GM21360 (cell line): ENCODE measurements around the gene SAMD10.
A peak's percentile ranks its signal among the peaks of the same experiment; 100 is the strongest.
"Not testable (repeated sequence)": the region's sequence is repeated elsewhere in the genome, so short reads cannot be mapped to it uniquely, and the experiment has no call there.

Source experiments
- ATAC-seq: cut with Tn5 transposase; IDR thresholded peaks from one replicate; pipeline ENCODE4 v1.9.1; 2021; ENCODE audit warnings: mild to moderate bottlenecking, moderate library complexity; ENCODE audit not compliant: unreplicated experiment

The SAMD10 gene

GRCh38 chr20:64003960-64004725 lies 24.7 kb upstream of the SAMD10 start:
- ATAC-seq = no peak

- no peak for ATAC-seq
These were observed 22.2 kb upstream of the SAMD10 start for GRCh38 chr20:64001607-64002011.

- no peak for ATAC-seq
These were observed 21.5 kb upstream of the SAMD10 start for GRCh38 chr20:64000906-64001305.

GRCh38 chr20:63982937-63983336 lies 3.5 kb upstream of the SAMD10 start:
- no peak for ATAC-seq

- peak; percentile 55 for ATAC-seq
These were observed 1.6 kb upstream of the SAMD10 start, which contains the start of gene PRPF6 for GRCh38 chr20:63980806-63981728. Gene PRPF6, plus strand, starts transcription at chr20:63981132. Its CDS starts 114 bp downstream, at chr20:63981246.

GRCh38 chr20:63980317-63980805 lies 919 bp upstream of the SAMD10 start:
- ATAC-seq = no peak

- ATAC-seq = no peak
These were observed 249 bp downstream of the SAMD10 start for GRCh38 chr20:63979229-63979556.

- ATAC-seq = peak; percentile 26
These were observed 868 bp downstream of the SAMD10 start for GRCh38 chr20:63978319-63979228.

- no peak for ATAC-seq
These were observed 1.6 kb downstream of the SAMD10 start for GRCh38 chr20:63977739-63978276.

- no peak for ATAC-seq
These were observed 2.3 kb downstream of the SAMD10 start for GRCh38 chr20:63976980-63977738.

- not testable (repeated sequence) for ATAC-seq
These were observed 2.9 kb downstream of the SAMD10 start for GRCh38 chr20:63976511-63976910.

GRCh38 chr20:63974402-63975200 lies 4.8 kb downstream of the SAMD10 start:
- no peak for ATAC-seq

- no peak for ATAC-seq
These were observed 5.6 kb downstream of the SAMD10 start for GRCh38 chr20:63973636-63974401.

- no peak for ATAC-seq
These were observed 6.3 kb downstream of the SAMD10 start for GRCh38 chr20:63973160-63973479.

- ATAC-seq = no peak
These were observed 6.9 kb downstream of the SAMD10 start for GRCh38 chr20:63972312-63973159.

GRCh38 chr20:63971960-63972311 lies 7.5 kb downstream of the SAMD10 start:
- not testable (repeated sequence) for ATAC-seq

- no peak for ATAC-seq
These were observed 8.6 kb downstream of the SAMD10 start for GRCh38 chr20:63970714-63971431.
